ENCODE measurements around the gene KCMF1.

Gene KCMF1

DNA sequence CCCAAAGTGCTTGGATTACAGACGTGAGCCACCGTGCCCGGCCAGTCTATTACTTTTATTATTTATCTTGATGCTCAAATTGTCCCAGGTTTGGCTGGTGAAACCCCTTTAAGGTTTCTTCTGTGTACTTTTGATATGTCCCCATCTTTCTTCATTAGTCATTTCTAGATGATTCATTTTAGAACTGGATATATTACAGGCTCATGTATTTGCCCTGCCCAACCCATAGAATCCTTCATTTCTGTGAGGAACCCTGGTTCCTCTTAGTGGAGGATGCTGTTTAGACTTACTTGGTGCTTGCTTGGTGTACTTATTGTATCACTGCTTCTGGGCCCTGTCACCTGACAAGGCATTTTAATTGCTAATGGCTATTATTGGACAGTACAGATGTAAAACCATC, 40.1 kb downstream of the KCMF1 start:
- TF ChIP-seq, protein P1, sequence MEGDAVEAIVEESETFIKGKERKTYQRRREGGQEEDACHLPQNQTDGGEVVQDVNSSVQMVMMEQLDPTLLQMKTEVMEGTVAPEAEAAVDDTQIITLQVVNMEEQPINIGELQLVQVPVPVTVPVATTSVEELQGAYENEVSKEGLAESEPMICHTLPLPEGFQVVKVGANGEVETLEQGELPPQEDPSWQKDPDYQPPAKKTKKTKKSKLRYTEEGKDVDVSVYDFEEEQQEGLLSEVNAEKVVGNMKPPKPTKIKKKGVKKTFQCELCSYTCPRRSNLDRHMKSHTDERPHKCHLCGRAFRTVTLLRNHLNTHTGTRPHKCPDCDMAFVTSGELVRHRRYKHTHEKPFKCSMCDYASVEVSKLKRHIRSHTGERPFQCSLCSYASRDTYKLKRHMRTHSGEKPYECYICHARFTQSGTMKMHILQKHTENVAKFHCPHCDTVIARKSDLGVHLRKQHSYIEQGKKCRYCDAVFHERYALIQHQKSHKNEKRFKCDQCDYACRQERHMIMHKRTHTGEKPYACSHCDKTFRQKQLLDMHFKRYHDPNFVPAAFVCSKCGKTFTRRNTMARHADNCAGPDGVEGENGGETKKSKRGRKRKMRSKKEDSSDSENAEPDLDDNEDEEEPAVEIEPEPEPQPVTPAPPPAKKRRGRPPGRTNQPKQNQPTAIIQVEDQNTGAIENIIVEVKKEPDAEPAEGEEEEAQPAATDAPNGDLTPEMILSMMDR (IDR thresholded peaks at IDR 0.05; ENCODE audit: insufficient read depth, low read length, poor library complexity, severe bottlenecking): no peak
- no peak for TF ChIP-seq EZH2phosphoT487 (conservative IDR thresholded peaks at IDR 0.05; ENCODE audit: low read length)
- peaks cover 97% of the 10 kb centered on the region for H3K79me2 ChIP-seq (ENCODE audit: insufficient read depth, low read length)
- H3K4me2 ChIP-seq (ENCODE audit: low read depth, low read length, poor library complexity, severe bottlenecking): no peak overlapping the region
- H3K36me3 ChIP-seq (ENCODE audit: low read length): no peaks in the 10 kb centered on the region
- H3K9me3 ChIP-seq (ENCODE audit: insufficient read depth, low read length): no peaks in the 10 kb centered on the region
- no peaks in the 10 kb centered on the region for H3K9me2 ChIP-seq (replicated peaks; ENCODE audit: insufficient read depth, low read length)
- H3K9ac ChIP-seq (ENCODE audit: low read length): no peak overlapping the region
- no peak overlapping the region for H3K27ac ChIP-seq (ENCODE audit: low read depth, low read length)
- H2AFZ ChIP-seq (ENCODE audit: low read depth, low read length, severe bottlenecking): no peak overlapping the region
- peaks cover 18% of the 10 kb centered on the region for H4K20me1 ChIP-seq (ENCODE audit: low read depth, low read length)
- H3K27me3 ChIP-seq (ENCODE audit: low read length): no peaks in the 10 kb centered on the region
- no peak overlapping the region for H3K4me3 ChIP-seq (ENCODE audit: insufficient read depth, low read length, poor library complexity, severe bottlenecking)
- H3F3A ChIP-seq (ENCODE audit: insufficient read depth): peaks cover 13% of the 10 kb centered on the region; the same call in 1 of the 2 replicates

DNA sequence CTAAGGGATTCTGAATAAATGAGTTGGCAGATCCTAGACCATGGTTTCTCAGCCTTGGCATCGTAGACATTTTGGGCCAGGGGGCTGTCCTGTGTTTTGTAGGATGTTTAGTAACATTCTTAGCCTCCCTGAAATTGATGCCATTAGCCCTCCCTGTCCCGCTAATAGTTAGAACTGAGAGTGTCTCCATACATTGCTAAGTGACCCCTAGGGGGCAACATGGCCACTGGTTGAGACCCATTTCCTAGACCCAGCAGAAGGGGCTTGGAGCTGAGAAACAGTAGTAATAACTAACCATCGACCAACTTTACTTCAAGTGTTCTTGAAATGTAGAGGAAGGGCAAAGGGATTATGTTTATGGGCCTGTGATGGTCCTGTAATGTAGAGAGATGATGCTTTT, 40.8 kb downstream of the KCMF1 start:
- no peaks in the 10 kb centered on the region for H3K9me3 ChIP-seq (ENCODE audit: insufficient read depth, low read length)
- H3K36me3 ChIP-seq (ENCODE audit: low read length): no peaks in the 10 kb centered on the region
- no peaks in the 10 kb centered on the region for H3K9me2 ChIP-seq (replicated peaks; ENCODE audit: insufficient read depth, low read length)
- no peak overlapping the region for H2AFZ ChIP-seq (ENCODE audit: low read depth, low read length, severe bottlenecking)
- no peak overlapping the region for H3K4me3 ChIP-seq (ENCODE audit: insufficient read depth, low read length, poor library complexity, severe bottlenecking)
- peaks cover 97% of the 10 kb centered on the region for H3K79me2 ChIP-seq (ENCODE audit: insufficient read depth, low read length)
- H3K4me2 ChIP-seq (ENCODE audit: low read depth, low read length, poor library complexity, severe bottlenecking): no peak overlapping the region
- no peak overlapping the region for H3K27ac ChIP-seq (ENCODE audit: low read depth, low read length)
- TF ChIP-seq, protein P1 (IDR thresholded peaks at IDR 0.05; ENCODE audit: insufficient read depth, low read length, poor library complexity, severe bottlenecking): peak; percentile 26
- TF ChIP-seq EZH2phosphoT487 (conservative IDR thresholded peaks at IDR 0.05; ENCODE audit: low read length): no peak
- H3K27me3 ChIP-seq (ENCODE audit: low read length): no peaks in the 10 kb centered on the region
- H3K9ac ChIP-seq (ENCODE audit: low read length): no peak overlapping the region
- H4K20me1 ChIP-seq (ENCODE audit: low read depth, low read length): peaks cover 18% of the 10 kb centered on the region
- H3F3A ChIP-seq (ENCODE audit: insufficient read depth): peaks cover 13% of the 10 kb centered on the region; the same call in 1 of the 2 replicates

DNA sequence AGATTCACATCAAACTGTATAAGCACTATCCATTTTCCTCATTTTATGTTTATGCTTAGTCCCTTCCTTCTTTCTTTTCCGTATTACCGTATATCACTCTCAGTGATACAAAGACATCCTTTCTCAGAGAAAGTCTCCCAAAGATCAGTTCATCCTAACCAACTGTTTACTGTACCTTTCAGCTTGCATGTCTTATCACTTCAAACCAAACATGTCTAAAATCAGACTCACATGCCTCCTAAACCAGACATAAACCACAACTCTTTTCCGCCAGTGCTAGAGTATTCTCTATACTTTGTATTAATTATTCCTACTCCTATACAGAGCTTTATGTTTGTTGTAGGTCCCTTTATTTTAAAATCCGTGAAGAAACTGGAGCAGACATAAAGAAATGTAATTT, 41.5 kb downstream of the KCMF1 start:
- Histone ChIP-seq H3K36me3 (ENCODE audit: low read length) (no peaks in the 10 kb centered on the region), H3K79me2 (ENCODE audit: insufficient read depth, low read length) (peaks cover 96% of the 10 kb centered on the region), H3K9me2 (replicated peaks; ENCODE audit: insufficient read depth, low read length) (no peaks in the 10 kb centered on the region), H3K27ac (ENCODE audit: low read depth, low read length) (no peak overlapping the region), H2AFZ (ENCODE audit: low read depth, low read length, severe bottlenecking) (no peak overlapping the region), H3K9ac (ENCODE audit: low read length) (no peak overlapping the region), H3K27me3 (ENCODE audit: low read length) (no peaks in the 10 kb centered on the region), H4K20me1 (ENCODE audit: low read depth, low read length) (peaks cover 18% of the 10 kb centered on the region), H3K4me2 (ENCODE audit: low read depth, low read length, poor library complexity, severe bottlenecking) (no peak overlapping the region), H3F3A (ENCODE audit: insufficient read depth) (peaks cover 13% of the 10 kb centered on the region; the same call in 1 of the 2 replicates), H3K9me3 (ENCODE audit: insufficient read depth, low read length) (no peaks in the 10 kb centered on the region), H3K4me3 (ENCODE audit: insufficient read depth, low read length, poor library complexity, severe bottlenecking) (no peak overlapping the region)
- TF ChIP-seq, protein P1 (IDR thresholded peaks at IDR 0.05; ENCODE audit: insufficient read depth, low read length, poor library complexity, severe bottlenecking): no peak
- no peak for TF ChIP-seq EZH2phosphoT487 (conservative IDR thresholded peaks at IDR 0.05; ENCODE audit: low read length)
